ENCODE measurements around the gene SIN3A.

DNA sequence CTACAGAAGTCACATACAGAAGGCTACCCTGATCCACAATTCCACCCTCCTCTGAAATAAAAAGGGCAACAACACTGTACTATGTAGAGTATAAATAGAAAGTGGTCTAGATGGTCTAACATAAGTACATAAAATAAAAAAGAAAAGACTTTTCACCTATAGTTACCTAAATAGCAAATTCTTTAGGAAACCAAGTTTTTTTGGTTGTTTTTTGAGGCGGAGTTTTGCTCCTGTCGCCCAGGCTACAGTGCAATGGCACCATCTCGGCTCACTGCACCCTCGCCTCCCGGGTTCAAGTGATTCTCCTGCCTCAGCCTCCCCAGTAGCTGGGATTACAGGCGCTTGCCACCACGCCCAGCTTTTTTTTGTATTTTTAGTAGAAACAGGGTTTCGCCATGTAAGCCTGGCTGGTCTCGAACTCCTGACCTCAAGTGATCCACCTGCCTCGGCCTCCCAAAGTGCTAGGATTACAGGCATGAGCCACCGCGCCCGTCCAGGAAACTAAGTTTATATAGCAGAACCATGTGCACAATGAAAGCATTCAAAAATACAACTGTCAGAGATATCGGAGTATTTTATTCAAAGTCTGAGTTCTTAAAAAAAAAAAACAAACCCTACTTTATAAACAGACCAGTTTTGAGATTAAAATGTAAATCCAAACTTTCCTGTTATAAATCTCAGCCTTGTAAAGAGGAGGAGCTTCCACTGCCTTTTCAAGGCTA, 1.7 kb downstream of the SIN3A start:
- TF ChIP-seq, protein P1, sequence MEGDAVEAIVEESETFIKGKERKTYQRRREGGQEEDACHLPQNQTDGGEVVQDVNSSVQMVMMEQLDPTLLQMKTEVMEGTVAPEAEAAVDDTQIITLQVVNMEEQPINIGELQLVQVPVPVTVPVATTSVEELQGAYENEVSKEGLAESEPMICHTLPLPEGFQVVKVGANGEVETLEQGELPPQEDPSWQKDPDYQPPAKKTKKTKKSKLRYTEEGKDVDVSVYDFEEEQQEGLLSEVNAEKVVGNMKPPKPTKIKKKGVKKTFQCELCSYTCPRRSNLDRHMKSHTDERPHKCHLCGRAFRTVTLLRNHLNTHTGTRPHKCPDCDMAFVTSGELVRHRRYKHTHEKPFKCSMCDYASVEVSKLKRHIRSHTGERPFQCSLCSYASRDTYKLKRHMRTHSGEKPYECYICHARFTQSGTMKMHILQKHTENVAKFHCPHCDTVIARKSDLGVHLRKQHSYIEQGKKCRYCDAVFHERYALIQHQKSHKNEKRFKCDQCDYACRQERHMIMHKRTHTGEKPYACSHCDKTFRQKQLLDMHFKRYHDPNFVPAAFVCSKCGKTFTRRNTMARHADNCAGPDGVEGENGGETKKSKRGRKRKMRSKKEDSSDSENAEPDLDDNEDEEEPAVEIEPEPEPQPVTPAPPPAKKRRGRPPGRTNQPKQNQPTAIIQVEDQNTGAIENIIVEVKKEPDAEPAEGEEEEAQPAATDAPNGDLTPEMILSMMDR (IDR thresholded peaks at IDR 0.05), result no peak
- no peak for TF ChIP-seq POLR2A (IDR thresholded peaks at IDR 0.05)
